ENCODE data around the gene TTC28. TPM values are rescaled to one million over a fixed set of nuclear protein-coding genes. Genes with fewer than 3 reads are reported as not detected.

Gene TTC28
- total and polyA plus RNA-seq, 12 donors = 3.4 to 75.6 (median 28.6) TPM

- Histone ChIP-seq H3K9me3 (replicated peaks in 1 of 3) (no peaks in the 10 kb centered on the region), H3K4me3 (peak overlapping the region in 1 of 4 donors; percentile 45), H3K27me3 (no peaks in the 10 kb centered on the region), H3K27ac (peak overlapping the region in 4 of 5 donors; percentile 55 to 90 (median 76)), H3K36me3 (replicated peaks in 1 of 2) (no peaks in the 10 kb centered on the region), H3K4me1 (replicated peaks in 1 of 2) (peaks cover 4 to 33% of the 10 kb centered on the region in 2 donors)
- TF ChIP-seq POLR2A (IDR thresholded peaks at IDR 0.05) = no peak
- TF ChIP-seq, protein P1, sequence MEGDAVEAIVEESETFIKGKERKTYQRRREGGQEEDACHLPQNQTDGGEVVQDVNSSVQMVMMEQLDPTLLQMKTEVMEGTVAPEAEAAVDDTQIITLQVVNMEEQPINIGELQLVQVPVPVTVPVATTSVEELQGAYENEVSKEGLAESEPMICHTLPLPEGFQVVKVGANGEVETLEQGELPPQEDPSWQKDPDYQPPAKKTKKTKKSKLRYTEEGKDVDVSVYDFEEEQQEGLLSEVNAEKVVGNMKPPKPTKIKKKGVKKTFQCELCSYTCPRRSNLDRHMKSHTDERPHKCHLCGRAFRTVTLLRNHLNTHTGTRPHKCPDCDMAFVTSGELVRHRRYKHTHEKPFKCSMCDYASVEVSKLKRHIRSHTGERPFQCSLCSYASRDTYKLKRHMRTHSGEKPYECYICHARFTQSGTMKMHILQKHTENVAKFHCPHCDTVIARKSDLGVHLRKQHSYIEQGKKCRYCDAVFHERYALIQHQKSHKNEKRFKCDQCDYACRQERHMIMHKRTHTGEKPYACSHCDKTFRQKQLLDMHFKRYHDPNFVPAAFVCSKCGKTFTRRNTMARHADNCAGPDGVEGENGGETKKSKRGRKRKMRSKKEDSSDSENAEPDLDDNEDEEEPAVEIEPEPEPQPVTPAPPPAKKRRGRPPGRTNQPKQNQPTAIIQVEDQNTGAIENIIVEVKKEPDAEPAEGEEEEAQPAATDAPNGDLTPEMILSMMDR (IDR thresholded peaks at IDR 0.05) = no peak
- DNase-seq = no peak
- 56 to 66% (median 60%) methylated on average over 2 of the region's 2 CpGs for WGBS, 4 donors
- intact Hi-C loops (cut with DNase I) = no loop called here
Observed at GRCh38 chr22:28711341-28711740, 31.7 kb upstream of the TTC28 start.

DNA sequence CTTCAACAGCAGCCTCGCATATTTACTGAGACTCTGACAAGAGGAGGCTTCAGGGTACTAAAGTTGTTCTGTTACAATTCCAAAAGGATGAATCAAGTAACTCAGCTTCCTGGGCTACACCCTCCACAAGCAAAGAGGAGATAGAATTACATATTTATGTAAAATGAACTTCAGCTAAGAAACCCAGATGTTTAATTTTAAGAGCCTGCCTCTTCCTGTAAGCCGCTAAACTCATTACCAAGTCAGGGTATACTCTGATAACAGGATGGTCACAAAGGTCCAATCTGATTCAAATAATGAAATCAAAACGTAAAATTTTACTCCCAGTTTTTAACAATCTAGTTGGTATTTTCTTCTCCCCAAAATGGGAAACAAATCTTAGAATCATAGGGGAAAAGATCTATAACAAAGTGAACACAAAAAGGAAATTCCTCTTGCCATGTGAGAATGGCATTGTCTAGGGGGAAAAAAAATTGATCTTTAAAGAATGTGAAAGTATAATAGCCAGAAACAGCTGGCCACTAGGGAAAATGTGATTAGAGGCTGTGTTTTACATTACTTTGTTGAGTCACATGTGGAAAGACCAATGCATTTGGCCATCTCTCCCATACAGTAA is 31.0 kb upstream of the TTC28 start:
- Histone ChIP-seq H3K27me3 (no peaks in the 10 kb centered on the region), H3K36me3 (replicated peaks in 1 of 2) (no peaks in the 10 kb centered on the region), H3K4me3 (no peak overlapping the region), H3K9me3 (replicated peaks in 1 of 3) (no peaks in the 10 kb centered on the region), H3K4me1 (replicated peaks in 1 of 2) (peaks cover 4 to 33% of the 10 kb centered on the region in 2 donors), H3K27ac (peak overlapping the region in 4 of 5 donors; percentile 29 to 84 (median 58))
- no peak for DNase-seq
- intact Hi-C loops (cut with DNase I) = no loop called here
- TF ChIP-seq, protein P1 (IDR thresholded peaks at IDR 0.05) = no peak
- no peak for TF ChIP-seq POLR2A (IDR thresholded peaks at IDR 0.05)
- WGBS, 4 donors = 60 to 70% (median 68%) methylated on average over 3 of the region's 3 CpGs

DNA sequence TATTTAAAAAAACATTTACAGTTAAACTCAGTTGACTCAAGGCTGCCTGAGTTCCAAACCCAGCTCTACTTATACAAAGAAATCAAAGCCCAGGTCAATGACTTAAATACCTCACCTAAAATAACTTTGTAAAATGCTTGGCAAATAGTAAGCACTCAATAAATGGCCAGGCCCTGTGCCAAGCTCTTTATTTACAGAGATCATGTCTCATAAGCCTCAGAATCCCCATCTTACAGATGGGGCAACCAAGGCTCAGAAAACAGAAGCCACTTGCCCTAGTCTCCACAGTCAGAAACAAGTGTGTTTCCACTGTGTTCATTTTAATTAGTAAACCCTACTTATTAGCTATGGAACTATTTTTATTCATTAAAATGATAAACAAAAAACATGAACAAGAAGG is 30.5 kb upstream of the TTC28 start:
- Histone ChIP-seq H3K36me3 (replicated peaks in 1 of 2) (no peaks in the 10 kb centered on the region), H3K9me3 (replicated peaks in 1 of 3) (no peaks in the 10 kb centered on the region), H3K4me3 (no peak overlapping the region), H3K4me1 (replicated peaks in 1 of 2) (peaks cover 4 to 33% of the 10 kb centered on the region in 2 donors), H3K27me3 (no peaks in the 10 kb centered on the region), H3K27ac (peak overlapping the region in 1 of 5 donors; percentile 84)
- intact Hi-C loops (cut with DNase I) = no loop called here
- DNase-seq = no peak
- TF ChIP-seq, protein P1 (IDR thresholded peaks at IDR 0.05) = no peak
- no peak for TF ChIP-seq POLR2A (IDR thresholded peaks at IDR 0.05)

DNA sequence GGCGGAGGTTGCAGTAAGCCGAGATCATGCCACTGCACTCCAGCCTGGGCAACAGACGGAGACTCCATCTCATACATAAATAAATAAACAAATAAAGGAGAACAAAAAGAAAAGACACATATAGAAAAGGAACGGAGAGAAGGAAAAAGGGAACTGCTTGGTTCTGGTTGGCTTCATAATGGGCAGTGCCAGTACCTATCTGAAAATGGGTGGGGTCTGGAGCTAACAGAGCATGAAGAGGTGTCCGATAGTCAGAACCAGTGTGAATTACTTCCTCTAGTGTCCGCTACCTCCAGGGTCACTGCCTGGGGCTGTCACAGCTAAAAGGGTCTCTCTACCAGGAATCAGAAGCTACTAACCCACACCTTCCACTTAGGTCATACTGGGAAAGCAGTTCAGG is 27.2 kb upstream of the TTC28 start:
- WGBS, 4 donors = 92 to 97% (median 95%) methylated on average over 6 of the region's 6 CpGs

More for the DNA sequence above, 27.2 kb upstream of the TTC28 start:
- no peaks in the 10 kb centered on the region for H3K36me3 ChIP-seq (replicated peaks in 1 of 2)
- H3K9me3 ChIP-seq (replicated peaks in 1 of 3) = no peaks in the 10 kb centered on the region
- no peak for DNase-seq
- TF ChIP-seq, protein P1 (IDR thresholded peaks at IDR 0.05) = no peak
- TF ChIP-seq POLR2A (IDR thresholded peaks at IDR 0.05) = no peak
- H3K27me3 ChIP-seq = no peaks in the 10 kb centered on the region
- intact Hi-C loops (cut with DNase I) = no loop called here
- H3K4me3 ChIP-seq = no peak overlapping the region
- H3K27ac ChIP-seq = no peak overlapping the region
- H3K4me1 ChIP-seq (replicated peaks in 1 of 2) = peaks cover 3 to 20% of the 10 kb centered on the region in 2 donors
